ENCODE results near the gene DDX1. TPM values are rescaled to one million over a fixed set of nuclear protein-coding genes. Genes with fewer than 3 reads are reported as not detected.

DDX1 gene
- total RNA-seq, 2 experiments from 2014 or later = 42.7 to 91.8 TPM

DNA sequence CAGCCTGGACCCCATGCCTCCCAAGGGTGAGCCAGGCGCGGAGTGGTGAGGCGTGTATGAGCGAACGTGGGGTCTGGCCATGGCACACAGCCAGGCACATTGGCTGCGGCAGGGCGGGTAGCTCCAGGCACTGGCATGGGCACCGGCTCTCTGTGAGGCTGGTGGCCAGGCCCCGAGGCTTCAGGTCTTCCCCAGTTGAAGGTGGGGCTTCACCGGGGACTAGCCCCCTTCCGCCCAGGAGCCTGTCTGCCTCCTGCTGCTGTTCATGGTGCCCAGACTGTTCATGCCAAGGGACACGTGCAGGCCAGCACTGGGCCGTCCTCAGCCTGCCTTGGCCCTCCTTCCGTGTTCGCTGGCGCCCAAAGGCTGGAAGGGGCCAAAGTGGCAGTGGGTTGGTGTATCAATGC is 26.8 kb downstream of the DDX1 start:
- no peak overlapping the region for H2AFZ ChIP-seq (ENCODE audit: low read length)
- no peaks in the 10 kb centered on the region for H3K79me2 ChIP-seq (ENCODE audit: insufficient read depth, low read depth, low read length)
- CTCF ChIA-PET (ENCODE audit: unreplicated experiment) = no interaction called here
- no peaks in the 10 kb centered on the region for H3K9me2 ChIP-seq (ENCODE audit: insufficient read depth, low read length)
- intact Hi-C loops (cut with micrococcal nuclease; ENCODE audit: unreplicated experiment) = no loop called here
- no peak for TF ChIP-seq EZH2phosphoT487 (IDR thresholded peaks at IDR 0.05; ENCODE audit: borderline replicate concordance, low read depth, low read length)
- TF ChIP-seq, protein P1, sequence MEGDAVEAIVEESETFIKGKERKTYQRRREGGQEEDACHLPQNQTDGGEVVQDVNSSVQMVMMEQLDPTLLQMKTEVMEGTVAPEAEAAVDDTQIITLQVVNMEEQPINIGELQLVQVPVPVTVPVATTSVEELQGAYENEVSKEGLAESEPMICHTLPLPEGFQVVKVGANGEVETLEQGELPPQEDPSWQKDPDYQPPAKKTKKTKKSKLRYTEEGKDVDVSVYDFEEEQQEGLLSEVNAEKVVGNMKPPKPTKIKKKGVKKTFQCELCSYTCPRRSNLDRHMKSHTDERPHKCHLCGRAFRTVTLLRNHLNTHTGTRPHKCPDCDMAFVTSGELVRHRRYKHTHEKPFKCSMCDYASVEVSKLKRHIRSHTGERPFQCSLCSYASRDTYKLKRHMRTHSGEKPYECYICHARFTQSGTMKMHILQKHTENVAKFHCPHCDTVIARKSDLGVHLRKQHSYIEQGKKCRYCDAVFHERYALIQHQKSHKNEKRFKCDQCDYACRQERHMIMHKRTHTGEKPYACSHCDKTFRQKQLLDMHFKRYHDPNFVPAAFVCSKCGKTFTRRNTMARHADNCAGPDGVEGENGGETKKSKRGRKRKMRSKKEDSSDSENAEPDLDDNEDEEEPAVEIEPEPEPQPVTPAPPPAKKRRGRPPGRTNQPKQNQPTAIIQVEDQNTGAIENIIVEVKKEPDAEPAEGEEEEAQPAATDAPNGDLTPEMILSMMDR (conservative IDR thresholded peaks at IDR 0.05; ENCODE audit: low read length) = no peak
- H3K4me3 ChIP-seq (ENCODE audit: low read depth, low read length, poor library complexity, severe bottlenecking) = no peak overlapping the region
- H3K9me3 ChIP-seq (ENCODE audit: low read length) = no peaks in the 10 kb centered on the region
- no peak for DNase-seq (ENCODE audit: low spot score)
- no peak overlapping the region for H3K27ac ChIP-seq (ENCODE audit: low read depth, low read length, poor library complexity, severe bottlenecking)
- no peaks in the 10 kb centered on the region for H4K20me1 ChIP-seq (ENCODE audit: insufficient read depth, low read length)
- POLR2A ChIA-PET = no interaction called here
- peaks cover 95% of the 10 kb centered on the region for H3K36me3 ChIP-seq (ENCODE audit: insufficient read depth, low read length)
- no peak overlapping the region for H3K4me2 ChIP-seq (ENCODE audit: low read length)
- BruUV-seq (replicated peaks) = no TSS peak
- H3K4me1 ChIP-seq (ENCODE audit: insufficient read depth, low read length, poor library complexity, severe bottlenecking) = no peaks in the 10 kb centered on the region

DNA sequence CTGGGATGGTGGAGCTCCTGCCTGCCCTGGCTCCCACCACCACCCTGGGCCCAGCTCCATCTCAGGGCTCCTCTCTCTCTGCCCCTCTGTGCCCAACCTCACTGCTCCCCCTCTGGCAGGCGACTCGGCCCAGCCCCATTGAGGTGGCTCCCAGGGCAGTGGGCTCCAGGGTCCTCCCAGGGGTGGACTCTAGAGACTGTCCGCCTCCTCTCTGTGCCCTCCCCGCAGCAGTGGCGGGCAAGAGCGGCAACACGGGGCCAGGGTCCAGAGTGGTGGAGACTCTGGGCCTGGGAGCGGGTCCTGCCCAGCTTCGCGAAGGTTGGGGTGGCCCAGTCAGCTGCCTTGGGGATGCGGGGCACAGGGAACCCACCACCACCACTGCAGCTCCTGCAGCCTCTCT is 27.4 kb downstream of the DDX1 start:
- no peaks in the 10 kb centered on the region for H3K4me1 ChIP-seq (ENCODE audit: insufficient read depth, low read length, poor library complexity, severe bottlenecking)
- no peaks in the 10 kb centered on the region for H3K79me2 ChIP-seq (ENCODE audit: insufficient read depth, low read depth, low read length)
- H3K27ac ChIP-seq (ENCODE audit: low read depth, low read length, poor library complexity, severe bottlenecking) = no peak overlapping the region
- DNase-seq (ENCODE audit: low spot score) = no peak
- no peak for TF ChIP-seq EZH2phosphoT487 (IDR thresholded peaks at IDR 0.05; ENCODE audit: borderline replicate concordance, low read depth, low read length)
- TF ChIP-seq, protein P1 (conservative IDR thresholded peaks at IDR 0.05; ENCODE audit: low read length) = no peak
- no peak overlapping the region for H2AFZ ChIP-seq (ENCODE audit: low read length)
- no peaks in the 10 kb centered on the region for H3K9me2 ChIP-seq (ENCODE audit: insufficient read depth, low read length)
- peaks cover 95% of the 10 kb centered on the region for H3K36me3 ChIP-seq (ENCODE audit: insufficient read depth, low read length)
- ChIA-PET POLR2A (no interaction called here), CTCF (ENCODE audit: unreplicated experiment) (no interaction called here)
- H4K20me1 ChIP-seq (ENCODE audit: insufficient read depth, low read length) = no peaks in the 10 kb centered on the region
- H3K4me3 ChIP-seq (ENCODE audit: low read depth, low read length, poor library complexity, severe bottlenecking) = no peak overlapping the region
- no peak overlapping the region for H3K4me2 ChIP-seq (ENCODE audit: low read length)
- H3K9me3 ChIP-seq (ENCODE audit: low read length) = peaks cover 3% of the 10 kb centered on the region; the same call in 1 of the 2 replicates
- intact Hi-C loops (cut with micrococcal nuclease; ENCODE audit: unreplicated experiment) = no loop called here
- BruUV-seq (replicated peaks) = no TSS peak

DNA sequence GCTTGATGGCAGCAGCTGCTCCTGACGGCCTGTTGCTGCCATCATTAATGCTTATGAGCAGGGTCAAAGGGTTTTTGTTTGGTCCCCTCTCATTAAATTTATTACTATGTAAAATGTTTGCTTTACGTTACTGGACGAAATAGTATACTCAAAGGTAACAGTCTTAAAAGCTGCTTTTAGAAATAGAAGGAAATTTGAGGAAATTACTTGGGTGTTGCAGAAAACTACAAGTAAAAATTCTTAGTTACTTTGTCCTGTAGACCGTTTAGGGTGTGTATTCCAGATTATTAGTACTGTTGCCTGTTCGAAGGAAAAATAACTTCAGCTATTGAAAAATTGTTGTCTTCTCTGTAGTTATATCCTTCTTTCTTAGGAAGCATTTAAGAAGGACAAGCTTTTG is 27.8 kb downstream of the DDX1 start:
- H3K4me3 ChIP-seq (ENCODE audit: low read depth, low read length, poor library complexity, severe bottlenecking) = no peak overlapping the region
- no TSS peak for BruUV-seq (replicated peaks)
- H3K4me2 ChIP-seq (ENCODE audit: low read length) = no peak overlapping the region
- no peak overlapping the region for H3K27ac ChIP-seq (ENCODE audit: low read depth, low read length, poor library complexity, severe bottlenecking)
- no peaks in the 10 kb centered on the region for H3K79me2 ChIP-seq (ENCODE audit: insufficient read depth, low read depth, low read length)
- ChIA-PET POLR2A (no interaction called here), CTCF (ENCODE audit: unreplicated experiment) (no interaction called here)
- H2AFZ ChIP-seq (ENCODE audit: low read length) = no peak overlapping the region
- TF ChIP-seq EZH2phosphoT487 (IDR thresholded peaks at IDR 0.05; ENCODE audit: borderline replicate concordance, low read depth, low read length) = no peak
- TF ChIP-seq, protein P1 (conservative IDR thresholded peaks at IDR 0.05; ENCODE audit: low read length) = no peak
- peaks cover 7% of the 10 kb centered on the region; the same call in 1 of the 2 replicates for H3K9me3 ChIP-seq (ENCODE audit: low read length)
- H3K9me2 ChIP-seq (ENCODE audit: insufficient read depth, low read length) = no peaks in the 10 kb centered on the region
- no peaks in the 10 kb centered on the region for H4K20me1 ChIP-seq (ENCODE audit: insufficient read depth, low read length)
- intact Hi-C loops (cut with micrococcal nuclease; ENCODE audit: unreplicated experiment) = no loop called here
- DNase-seq (ENCODE audit: low spot score) = no peak
- no peaks in the 10 kb centered on the region for H3K4me1 ChIP-seq (ENCODE audit: insufficient read depth, low read length, poor library complexity, severe bottlenecking)
- H3K36me3 ChIP-seq (ENCODE audit: insufficient read depth, low read length) = peaks cover 95% of the 10 kb centered on the region
